ENCODE measurements around the gene FGF7. TPM values are rescaled to one million over a fixed set of nuclear protein-coding genes. Genes with fewer than 3 reads are reported as not detected.

FGF7 gene
- total and polyA plus RNA-seq, 9 of the 15 experiments (the other 6 are each of a cell fraction or from before 2014, with no cell fraction given), result not detected

DNA sequence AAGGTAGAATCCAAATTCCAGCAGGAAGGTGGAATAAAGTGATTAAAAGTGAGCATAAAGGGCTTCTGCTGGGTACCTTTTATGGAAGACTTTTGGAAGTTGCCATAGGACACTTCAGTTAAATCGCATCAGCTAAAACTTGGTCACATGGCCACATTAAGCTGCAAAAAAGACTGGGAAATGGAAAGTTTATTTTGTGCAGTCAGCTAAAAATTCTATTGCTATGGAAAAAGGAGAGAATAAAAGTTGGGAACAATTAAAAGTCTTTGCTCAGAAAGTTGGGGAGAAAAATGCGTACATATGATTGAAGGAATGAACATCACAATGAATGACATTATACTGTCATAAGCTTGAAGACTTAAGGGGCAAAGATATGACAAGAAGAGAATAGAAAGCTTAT, 49.3 kb downstream of the FGF7 start (continued):
- TF ChIP-seq, protein P1, sequence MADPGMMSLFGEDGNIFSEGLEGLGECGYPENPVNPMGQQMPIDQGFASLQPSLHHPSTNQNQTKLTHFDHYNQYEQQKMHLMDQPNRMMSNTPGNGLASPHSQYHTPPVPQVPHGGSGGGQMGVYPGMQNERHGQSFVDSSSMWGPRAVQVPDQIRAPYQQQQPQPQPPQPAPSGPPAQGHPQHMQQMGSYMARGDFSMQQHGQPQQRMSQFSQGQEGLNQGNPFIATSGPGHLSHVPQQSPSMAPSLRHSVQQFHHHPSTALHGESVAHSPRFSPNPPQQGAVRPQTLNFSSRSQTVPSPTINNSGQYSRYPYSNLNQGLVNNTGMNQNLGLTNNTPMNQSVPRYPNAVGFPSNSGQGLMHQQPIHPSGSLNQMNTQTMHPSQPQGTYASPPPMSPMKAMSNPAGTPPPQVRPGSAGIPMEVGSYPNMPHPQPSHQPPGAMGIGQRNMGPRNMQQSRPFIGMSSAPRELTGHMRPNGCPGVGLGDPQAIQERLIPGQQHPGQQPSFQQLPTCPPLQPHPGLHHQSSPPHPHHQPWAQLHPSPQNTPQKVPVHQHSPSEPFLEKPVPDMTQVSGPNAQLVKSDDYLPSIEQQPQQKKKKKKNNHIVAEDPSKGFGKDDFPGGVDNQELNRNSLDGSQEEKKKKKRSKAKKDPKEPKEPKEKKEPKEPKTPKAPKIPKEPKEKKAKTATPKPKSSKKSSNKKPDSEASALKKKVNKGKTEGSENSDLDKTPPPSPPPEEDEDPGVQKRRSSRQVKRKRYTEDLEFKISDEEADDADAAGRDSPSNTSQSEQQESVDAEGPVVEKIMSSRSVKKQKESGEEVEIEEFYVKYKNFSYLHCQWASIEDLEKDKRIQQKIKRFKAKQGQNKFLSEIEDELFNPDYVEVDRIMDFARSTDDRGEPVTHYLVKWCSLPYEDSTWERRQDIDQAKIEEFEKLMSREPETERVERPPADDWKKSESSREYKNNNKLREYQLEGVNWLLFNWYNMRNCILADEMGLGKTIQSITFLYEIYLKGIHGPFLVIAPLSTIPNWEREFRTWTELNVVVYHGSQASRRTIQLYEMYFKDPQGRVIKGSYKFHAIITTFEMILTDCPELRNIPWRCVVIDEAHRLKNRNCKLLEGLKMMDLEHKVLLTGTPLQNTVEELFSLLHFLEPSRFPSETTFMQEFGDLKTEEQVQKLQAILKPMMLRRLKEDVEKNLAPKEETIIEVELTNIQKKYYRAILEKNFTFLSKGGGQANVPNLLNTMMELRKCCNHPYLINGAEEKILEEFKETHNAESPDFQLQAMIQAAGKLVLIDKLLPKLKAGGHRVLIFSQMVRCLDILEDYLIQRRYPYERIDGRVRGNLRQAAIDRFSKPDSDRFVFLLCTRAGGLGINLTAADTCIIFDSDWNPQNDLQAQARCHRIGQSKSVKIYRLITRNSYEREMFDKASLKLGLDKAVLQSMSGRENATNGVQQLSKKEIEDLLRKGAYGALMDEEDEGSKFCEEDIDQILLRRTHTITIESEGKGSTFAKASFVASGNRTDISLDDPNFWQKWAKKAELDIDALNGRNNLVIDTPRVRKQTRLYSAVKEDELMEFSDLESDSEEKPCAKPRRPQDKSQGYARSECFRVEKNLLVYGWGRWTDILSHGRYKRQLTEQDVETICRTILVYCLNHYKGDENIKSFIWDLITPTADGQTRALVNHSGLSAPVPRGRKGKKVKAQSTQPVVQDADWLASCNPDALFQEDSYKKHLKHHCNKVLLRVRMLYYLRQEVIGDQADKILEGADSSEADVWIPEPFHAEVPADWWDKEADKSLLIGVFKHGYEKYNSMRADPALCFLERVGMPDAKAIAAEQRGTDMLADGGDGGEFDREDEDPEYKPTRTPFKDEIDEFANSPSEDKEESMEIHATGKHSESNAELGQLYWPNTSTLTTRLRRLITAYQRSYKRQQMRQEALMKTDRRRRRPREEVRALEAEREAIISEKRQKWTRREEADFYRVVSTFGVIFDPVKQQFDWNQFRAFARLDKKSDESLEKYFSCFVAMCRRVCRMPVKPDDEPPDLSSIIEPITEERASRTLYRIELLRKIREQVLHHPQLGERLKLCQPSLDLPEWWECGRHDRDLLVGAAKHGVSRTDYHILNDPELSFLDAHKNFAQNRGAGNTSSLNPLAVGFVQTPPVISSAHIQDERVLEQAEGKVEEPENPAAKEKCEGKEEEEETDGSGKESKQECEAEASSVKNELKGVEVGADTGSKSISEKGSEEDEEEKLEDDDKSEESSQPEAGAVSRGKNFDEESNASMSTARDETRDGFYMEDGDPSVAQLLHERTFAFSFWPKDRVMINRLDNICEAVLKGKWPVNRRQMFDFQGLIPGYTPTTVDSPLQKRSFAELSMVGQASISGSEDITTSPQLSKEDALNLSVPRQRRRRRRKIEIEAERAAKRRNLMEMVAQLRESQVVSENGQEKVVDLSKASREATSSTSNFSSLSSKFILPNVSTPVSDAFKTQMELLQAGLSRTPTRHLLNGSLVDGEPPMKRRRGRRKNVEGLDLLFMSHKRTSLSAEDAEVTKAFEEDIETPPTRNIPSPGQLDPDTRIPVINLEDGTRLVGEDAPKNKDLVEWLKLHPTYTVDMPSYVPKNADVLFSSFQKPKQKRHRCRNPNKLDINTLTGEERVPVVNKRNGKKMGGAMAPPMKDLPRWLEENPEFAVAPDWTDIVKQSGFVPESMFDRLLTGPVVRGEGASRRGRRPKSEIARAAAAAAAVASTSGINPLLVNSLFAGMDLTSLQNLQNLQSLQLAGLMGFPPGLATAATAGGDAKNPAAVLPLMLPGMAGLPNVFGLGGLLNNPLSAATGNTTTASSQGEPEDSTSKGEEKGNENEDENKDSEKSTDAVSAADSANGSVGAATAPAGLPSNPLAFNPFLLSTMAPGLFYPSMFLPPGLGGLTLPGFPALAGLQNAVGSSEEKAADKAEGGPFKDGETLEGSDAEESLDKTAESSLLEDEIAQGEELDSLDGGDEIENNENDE (IDR thresholded peaks at IDR 0.05; ENCODE audit: low read depth, low read length), result no peak
- TF ChIP-seq NCOA4 (IDR thresholded peaks at IDR 0.05; ENCODE audit: partially characterized antibody), result no peak
- peak; percentile 23; the same call in 1 of the 2 replicates for TF ChIP-seq C11orf30 (IDR thresholded peaks at IDR 0.05; ENCODE audit: low read depth)
- TF ChIP-seq MAFF (IDR thresholded peaks at IDR 0.05; ENCODE audit: low read length), result peak; percentile 35
- TF ChIP-seq ZMIZ1 (IDR thresholded peaks at IDR 0.05; ENCODE audit: low read depth in 2 of 2, low read length in 2 of 2), result no peak
- no peak for TF ChIP-seq MEF2D (tag; conservative IDR thresholded peaks at IDR 0.05; ENCODE audit: low read depth)
- TF ChIP-seq MEIS2 (IDR thresholded peaks at IDR 0.05; ENCODE audit: partially characterized antibody), result no peak
- TF ChIP-seq, protein P2, sequence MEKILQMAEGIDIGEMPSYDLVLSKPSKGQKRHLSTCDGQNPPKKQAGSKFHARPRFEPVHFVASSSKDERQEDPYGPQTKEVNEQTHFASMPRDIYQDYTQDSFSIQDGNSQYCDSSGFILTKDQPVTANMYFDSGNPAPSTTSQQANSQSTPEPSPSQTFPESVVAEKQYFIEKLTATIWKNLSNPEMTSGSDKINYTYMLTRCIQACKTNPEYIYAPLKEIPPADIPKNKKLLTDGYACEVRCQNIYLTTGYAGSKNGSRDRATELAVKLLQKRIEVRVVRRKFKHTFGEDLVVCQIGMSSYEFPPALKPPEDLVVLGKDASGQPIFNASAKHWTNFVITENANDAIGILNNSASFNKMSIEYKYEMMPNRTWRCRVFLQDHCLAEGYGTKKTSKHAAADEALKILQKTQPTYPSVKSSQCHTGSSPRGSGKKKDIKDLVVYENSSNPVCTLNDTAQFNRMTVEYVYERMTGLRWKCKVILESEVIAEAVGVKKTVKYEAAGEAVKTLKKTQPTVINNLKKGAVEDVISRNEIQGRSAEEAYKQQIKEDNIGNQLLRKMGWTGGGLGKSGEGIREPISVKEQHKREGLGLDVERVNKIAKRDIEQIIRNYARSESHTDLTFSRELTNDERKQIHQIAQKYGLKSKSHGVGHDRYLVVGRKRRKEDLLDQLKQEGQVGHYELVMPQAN (IDR thresholded peaks at IDR 0.05; ENCODE audit: borderline replicate concordance), result no peak
- no peak for TF ChIP-seq TOE1 (IDR thresholded peaks at IDR 0.05; ENCODE audit: borderline replicate concordance)
- no peak for TF ChIP-seq TOE1 (CRISPR knock-in tag; IDR thresholded peaks at IDR 0.05; ENCODE audit: borderline replicate concordance, low read depth)
- peak; percentile 48 for TF ChIP-seq MAFG (tag; conservative IDR thresholded peaks at IDR 0.05)
- no peak for TF ChIP-seq ADNP (tag; IDR thresholded peaks at IDR 0.05)
